ENCODE results near the gene PDZD2.

PDZD2 gene

DNA sequence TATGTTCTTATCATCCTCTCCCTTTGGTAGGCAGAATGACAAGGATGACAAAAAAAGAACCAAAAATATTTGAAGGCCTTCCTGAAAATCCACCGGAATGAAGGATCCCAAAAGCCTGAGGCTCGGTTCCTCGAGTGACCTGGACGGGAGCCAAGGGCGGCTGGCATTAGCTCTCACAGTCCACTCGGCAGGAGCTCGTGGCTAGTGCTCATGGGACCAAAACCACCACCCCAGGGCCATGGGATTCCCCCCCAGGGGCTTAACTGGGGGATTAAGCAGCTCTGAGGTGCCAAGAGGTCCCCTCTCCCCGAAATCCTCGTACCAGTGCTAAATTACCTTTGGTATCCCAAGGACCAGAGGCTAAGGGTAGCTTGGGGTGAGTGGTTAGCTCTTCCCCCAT lies 586 bp upstream of the PDZD2 start:
- no peak for DNase-seq (ENCODE audit: low read depth in 2 of 2)

DNA sequence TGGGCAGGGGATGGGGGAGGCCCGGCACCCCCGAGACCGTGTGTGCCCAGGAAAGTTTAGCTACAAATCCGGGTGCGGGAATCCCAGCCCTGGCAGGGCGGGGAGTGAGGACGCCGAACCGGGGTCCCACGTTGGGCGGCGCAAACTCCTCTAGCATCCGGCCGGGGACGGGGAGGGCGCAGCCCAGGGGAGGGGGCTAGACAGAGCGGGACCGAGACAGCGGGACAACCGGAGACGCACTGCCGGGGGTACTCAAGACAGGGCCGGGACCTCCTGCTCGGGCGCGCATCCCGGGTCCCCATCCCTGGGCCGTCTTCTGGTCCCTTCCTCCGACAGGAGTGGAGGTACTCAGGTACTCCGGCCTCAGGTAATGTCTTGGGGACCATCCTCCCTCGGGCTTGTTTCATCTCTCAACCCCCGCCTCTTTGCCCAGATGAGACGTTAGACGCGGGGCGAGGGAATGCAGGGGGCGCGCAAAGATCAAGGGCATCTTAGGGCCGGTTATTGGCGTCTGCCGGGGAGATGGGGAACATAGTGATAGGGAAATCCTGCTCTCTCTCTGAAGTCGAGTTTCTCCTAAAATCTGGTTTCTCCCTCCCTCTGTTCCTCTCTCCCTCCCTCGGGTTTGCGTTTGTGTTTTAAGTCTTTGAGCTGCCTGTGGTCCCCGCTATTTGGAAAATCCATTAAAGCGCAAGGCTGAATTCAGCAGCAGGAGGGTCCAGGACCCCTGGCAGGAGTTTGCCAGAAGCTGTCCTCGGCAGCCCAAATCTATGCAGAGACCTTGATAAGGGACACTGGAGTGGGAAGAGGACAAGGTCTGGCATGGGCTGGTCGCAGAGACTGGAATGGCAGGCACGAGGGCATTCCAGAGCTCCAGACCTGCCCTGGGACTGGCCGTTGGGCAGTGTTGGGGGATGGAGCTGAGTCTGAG lies 815 bp downstream of the PDZD2 start:
- DNase-seq (ENCODE audit: low read depth in 2 of 2): no peak

DNA sequence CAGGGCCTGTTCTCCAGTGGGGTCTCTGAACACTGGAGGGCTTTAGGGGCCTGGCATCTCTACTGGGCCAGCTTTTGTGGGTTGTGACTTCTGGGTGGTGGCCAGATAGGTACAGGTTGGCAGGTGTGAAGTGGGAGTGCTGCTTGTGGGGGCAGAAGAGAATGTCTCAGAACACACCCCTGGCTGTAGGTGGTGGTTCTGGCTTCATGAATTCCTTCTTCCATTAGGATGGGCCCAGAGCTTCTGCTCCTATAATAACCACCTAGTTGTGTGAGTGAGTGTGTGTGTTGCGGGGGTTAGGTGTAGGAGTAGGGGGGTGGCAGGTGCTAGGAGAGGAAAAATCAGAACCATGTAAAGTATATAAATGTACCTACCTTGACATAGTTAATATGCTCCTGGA lies 1.6 kb downstream of the PDZD2 start:
- no peak for DNase-seq (ENCODE audit: low read depth in 2 of 2)

DNA sequence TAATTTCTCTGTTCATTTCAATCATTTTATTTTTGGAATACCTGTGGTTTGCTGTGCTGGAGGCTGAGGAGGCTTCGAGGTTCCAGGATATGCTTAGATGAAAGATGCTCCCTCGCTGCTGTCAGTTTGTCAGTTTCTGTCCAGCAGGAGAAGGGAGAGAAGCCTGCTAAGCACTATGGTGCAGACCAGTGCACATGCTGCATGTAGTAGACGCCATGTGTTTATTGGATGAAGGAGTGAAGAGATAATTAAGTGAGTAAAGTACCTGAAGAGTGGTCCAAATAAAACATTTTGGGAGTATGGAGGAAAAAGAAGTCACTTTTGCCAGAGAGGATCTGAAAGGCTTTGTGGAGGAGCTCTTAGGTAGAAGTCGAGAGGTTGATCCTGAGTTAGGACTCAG lies 2.1 kb downstream of the PDZD2 start:
- no peak for DNase-seq (ENCODE audit: low read depth in 2 of 2)

DNA sequence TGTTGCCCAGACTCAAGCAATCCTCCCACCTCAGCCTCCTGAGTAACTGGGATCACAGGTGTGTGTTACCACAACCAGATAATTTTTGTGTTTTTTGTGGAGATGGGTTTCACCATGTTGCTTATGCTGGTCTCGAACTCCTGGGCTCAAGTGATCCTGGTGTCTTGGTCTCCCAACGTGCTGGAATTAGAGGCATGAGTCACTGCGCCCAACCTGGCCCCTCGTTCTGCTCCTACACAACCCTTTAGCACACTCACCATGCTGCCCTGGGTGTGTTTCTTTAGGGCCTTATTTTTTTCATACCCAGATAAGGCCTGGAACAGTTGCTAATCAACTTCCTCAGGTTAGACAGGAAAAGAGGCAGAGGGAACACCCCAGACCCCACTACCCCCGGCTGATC lies 2.6 kb downstream of the PDZD2 start:
- no peak for DNase-seq (ENCODE audit: low read depth in 2 of 2)

DNA sequence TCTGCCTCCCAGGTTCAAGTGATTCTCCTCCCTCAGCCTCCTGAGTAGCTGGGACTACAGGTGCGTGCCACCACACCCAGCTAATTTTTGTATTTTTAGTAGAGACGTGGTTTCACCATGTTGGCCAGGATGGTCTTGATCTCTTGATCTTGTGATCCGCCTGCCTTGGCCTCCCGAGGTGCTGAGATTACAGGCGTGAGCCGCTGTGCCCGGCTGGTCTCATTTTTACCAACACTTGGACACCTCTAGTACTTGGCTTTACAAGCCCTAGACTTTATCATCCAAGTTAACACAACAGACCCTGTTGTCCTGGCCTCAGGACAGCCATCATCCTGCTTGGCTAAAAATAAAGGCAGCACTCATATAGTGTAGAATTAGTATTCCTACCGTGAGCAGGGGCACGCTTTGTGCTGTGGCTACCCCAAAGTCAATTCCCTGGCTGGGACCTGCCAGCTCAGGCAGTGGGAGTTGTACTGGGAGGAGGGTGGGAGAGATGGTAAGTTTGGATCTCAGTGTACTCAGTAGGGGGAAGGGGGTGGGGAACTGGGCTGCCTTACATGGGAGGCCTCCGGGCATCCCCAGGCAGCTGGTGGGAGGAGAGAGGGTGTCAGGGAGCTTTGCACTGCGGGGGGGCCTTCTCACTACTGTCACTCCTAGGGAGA lies 6.6 kb downstream of the PDZD2 start:
- no peak for DNase-seq (ENCODE audit: low read depth in 2 of 2)

DNA sequence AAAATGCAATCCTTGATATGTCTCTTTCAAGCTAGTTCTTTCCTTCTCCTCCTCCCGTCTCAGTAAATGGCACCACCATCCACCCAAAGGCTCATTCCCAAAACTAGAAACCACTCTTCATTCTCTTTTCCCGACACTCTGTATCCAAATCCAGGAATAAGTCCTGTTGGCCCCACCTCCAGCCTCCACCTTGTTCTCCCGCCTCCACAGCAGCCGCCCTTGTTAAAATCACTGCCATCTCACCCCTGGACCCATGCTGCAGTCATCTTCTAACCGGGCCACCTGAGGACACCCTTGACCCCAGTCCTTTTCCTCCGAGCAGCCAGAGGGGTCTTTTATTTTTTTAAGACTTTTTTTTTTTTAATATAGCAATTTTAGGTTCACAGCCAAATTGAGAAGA lies 9.4 kb downstream of the PDZD2 start:
- DNase-seq (ENCODE audit: low read depth in 2 of 2): no peak

DNA sequence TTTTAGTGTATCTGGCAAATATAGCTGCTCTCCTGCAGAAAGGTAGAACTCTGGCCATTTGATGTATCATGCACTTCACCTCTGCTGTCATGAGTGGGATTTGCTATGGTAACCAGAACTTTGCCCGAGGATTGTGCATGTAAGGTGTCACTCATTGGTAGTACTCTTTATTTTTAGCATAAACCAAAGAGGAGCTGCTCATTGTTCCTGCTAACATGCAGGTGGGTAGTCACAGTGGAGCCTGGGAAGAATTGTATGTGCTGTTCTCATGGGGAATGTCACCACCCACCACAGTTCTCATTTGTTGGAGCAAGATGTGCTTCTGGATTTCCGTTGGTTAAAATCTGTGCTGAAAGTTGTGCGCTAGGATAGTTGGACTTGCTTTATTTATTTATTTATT lies 12.3 kb downstream of the PDZD2 start:
- no peak for DNase-seq (ENCODE audit: low read depth in 2 of 2)

DNA sequence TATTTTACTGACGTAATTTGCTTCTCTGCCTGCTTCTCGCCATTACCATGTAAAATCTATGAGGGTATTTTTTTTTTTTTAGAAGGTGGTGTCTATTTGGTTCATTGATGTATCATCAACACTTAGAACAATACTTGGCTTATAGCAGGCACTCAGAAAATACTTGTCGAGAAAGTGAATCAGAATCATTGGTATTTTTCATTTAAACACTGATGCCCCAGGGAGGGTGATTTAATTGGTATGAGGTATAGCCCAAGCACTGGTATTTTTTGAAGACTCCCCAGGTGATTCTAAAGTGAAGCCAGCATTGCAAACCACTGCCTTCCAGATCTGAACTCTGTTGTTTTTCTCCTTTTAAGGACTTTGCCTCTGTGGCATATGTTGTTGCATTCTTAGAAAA lies 16.6 kb downstream of the PDZD2 start:
- DNase-seq (ENCODE audit: low read depth in 2 of 2): no peak

DNA sequence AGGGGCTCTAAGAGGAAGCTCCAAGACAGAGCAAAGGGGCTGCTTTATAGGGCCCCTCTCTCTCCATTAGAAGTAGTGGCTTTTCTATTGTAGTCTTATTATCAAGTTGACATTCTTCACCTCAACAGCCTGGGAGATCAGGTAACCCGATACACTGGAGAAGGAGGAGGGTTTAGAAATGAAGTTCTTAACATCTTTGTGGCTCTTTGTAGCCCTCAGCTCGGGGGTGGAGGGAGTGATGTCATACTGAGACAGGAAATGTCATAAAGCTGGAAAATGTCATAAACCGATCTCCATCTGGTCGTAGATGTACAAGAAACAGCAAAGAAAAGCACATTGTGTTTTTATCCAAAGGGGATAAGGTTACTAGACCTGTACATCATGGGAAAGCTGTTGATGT lies 17.9 kb downstream of the PDZD2 start:
- no peak for DNase-seq (ENCODE audit: low read depth in 2 of 2)

DNA sequence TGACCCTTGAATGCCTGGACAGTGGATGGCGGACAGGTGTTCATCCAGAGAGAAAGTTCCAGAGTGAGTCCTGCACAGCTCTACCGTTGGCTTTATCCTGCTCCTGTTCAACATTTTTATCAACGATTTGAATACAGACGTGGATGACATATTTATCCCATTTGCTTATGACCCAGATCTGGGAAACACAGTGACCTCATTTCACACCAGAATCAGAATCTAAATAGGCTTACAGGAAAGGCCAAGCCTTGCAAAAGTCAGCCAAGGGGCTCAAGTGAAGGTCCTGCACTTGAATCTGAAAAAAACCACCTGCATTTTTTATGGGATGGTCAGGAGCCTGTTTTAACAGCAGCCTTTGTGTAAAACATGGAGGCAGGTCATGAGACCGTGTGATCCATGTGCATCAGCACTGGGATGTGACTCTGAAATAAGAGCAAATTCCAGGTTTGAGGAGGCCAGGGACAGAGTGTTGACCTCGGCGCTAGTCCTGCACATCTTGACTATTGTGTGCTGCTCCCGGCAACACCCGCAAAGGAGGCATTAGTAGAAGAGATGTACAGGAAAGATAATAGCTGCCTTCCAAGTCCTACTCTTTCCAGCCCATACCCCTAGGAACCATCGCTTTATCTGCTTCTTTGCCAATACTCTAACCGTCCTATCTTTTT lies 18.5 kb downstream of the PDZD2 start:
- DNase-seq (ENCODE audit: low read depth in 2 of 2): no peak

DNA sequence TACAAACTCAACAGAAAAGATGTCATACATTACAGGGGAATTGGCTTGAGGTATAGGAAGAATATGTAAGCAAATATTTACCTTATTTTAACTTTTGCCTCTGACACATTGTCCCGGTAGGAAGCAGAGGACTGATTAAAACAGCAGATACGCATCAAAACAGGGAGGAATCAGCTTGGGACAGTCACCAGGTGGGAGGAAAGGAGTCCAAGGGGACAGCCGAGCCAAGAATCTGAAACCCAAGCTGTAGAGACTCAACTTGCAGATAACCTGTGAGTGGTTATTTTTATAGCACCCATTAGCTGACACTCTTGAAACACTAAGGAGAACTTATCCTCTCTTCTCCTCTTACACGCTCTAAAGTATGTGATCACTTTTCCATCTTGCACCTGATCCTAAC lies 22.3 kb downstream of the PDZD2 start:
- no peak for DNase-seq (ENCODE audit: low read depth in 2 of 2)

DNA sequence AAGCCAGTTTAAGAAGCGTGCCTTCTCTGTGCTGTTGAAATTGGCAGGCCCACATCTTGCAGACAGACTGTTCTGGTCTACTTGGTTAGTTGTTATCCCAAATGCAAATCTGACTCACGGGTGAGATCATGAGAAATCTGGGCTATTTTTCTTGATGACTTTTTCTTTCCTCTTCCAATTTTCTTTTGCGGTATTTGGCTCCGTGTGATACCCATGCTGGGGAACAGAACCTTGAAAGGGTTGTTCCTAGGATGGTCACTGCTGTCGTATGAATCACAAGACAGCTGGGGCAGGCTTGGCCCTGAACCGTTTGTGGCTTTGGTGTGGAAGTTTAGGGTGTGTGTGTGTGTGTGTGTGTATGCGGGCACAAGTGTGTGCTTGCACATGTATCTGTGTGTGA lies 24.6 kb downstream of the PDZD2 start:
- no peak for DNase-seq (ENCODE audit: low read depth in 2 of 2)

DNA sequence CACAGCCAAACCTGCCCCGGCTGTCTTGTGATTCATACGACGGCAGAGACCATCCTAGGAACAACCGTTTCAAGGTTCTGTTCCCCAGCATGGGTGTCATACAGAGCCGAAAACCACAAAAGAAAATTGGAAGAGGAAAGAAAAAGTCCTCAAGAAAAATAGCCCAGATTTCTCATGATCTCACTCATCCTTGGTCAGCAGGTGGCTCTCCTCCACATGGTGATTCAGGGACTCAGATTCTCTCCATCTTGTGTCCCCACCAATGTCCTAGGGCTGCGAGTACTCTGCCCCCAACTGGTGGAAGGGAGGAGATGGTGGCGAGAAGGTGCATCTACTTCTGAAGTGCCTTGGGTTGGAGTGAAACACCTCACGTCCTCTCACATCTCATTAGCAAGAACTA lies 25.6 kb downstream of the PDZD2 start:
- DNase-seq (ENCODE audit: low read depth in 2 of 2): no peak

DNA sequence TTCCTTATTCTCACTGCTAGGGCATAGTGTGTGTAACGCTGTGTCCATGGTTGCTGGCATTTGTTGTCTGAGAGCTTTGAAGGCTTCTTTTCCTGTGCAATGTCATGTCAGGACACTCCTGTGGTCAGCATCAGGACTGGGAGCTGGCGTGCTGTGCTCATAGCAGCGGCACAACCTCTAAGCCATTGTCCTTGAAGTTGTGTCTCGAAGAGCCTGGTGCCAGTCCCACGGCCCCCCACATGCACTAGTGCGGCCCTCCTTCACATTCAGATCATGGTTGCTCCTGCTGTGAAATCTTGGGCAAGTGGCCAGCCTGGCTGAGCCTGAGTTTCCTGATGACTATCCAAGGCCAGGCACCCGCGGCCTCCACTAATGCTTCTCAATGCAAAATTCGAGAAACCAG lies 32.4 kb downstream of the PDZD2 start:
- no peak for DNase-seq (ENCODE audit: low read depth in 2 of 2)

DNA sequence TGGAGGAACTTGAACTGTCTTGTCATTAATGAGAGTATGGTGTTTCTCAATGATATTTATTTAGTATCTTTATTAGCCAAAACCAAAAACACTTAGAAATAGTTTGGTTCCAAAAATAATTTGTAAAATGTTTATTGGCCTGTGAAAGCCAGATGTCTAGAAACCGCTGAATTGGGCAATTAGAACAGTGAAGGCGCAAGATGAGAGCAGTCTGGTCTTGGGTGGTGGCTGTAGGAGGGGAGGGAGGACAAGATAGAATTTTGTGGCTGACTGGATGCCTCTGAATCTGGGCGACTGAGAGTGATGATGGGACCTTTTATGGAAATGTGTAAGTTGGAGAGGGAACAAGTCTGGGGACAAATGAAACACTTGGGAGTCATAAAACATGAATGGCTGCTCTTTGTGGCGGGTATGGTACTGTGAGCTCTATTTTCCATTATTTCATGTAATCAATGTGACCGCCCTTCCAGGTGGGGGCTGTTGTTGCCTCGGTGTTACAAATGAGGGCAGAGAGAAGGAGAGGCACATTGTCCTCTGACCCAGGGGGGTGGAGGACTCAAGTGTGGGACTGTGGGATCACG lies 35.5 kb downstream of the PDZD2 start:
- DNase-seq (ENCODE audit: low read depth in 2 of 2): no peak

DNA sequence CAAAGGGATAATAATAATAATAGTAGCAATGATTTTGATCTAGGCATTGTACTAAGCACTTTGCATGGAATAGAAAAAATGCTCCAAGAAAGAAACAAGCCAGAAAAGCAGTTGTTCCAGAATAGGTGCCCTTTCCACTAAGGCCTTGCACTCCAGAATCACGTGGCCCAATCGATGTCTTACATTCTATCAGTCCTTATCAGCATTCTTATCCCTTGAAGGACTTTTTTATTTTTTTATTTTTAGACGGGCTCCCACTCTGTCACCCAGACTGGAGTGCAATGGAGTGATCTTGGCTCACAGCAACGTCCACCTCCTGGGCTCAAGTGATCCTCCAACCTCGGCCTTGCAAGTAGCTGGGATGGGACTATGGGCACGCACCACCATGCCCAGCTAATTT lies 36.5 kb downstream of the PDZD2 start:
- DNase-seq (ENCODE audit: low read depth in 2 of 2): no peak

DNA sequence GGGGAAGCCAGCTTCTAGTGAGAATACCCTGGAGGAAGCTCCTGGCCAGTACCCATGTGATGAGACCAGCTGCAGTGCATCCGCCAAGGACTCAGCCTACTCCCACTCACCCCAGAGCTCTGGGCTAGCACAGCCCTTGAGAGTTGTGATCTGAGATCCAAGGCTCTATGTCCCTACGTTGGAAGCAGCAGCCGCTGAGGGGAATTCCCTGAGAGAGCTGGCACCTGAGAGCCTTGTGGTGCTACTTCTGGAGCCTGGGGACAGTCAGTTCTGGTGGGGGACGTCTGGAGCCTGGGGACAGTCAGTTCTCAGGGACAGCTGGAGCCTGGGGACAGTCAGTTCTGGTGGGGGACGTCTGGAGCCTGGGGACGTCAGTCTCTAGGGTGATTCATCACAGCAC lies 39.2 kb downstream of the PDZD2 start:
- no peak for DNase-seq (ENCODE audit: low read depth in 2 of 2)

DNA sequence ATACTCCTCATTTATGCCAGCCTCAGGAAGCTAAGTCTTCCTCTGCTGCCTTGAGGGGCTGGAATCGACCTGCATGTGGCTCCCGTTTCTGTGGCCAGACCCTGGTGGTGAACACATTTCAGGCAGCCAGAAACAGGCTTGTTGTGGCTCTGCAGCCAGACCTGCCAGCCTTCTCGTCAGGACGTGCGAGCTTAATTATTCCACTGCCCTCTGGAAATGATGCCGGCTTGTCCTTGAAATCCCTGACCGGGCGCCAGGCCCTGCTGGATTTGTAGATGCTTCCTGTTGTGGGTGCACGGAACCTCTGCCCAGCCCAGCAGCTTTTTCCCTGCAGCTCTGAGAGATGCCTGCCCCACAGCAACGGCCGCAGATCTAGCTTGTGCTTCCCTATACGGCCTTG lies 41.6 kb downstream of the PDZD2 start:
- no peak for DNase-seq (ENCODE audit: low read depth in 2 of 2)

DNA sequence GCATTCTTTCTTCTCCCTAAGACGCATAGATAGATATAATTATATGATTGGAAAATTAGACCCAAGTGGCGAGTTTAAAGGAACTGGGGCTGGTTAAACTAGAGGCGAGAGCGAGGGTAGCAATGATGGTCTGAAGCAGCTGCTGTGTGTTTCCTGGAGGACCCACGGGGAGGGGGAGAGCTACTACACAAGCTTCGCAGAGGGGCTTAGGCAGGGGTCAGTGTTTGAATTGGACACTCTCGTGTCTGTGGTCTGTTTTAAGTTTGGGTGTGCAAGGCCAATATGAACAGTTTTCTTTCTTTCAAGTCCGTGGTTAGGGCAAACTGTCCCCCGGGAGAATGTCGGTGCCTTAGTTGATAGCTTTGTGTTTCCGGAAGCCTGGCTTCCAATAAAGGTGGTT lies 43.1 kb downstream of the PDZD2 start:
- DNase-seq (ENCODE audit: low read depth in 2 of 2): no peak

DNA sequence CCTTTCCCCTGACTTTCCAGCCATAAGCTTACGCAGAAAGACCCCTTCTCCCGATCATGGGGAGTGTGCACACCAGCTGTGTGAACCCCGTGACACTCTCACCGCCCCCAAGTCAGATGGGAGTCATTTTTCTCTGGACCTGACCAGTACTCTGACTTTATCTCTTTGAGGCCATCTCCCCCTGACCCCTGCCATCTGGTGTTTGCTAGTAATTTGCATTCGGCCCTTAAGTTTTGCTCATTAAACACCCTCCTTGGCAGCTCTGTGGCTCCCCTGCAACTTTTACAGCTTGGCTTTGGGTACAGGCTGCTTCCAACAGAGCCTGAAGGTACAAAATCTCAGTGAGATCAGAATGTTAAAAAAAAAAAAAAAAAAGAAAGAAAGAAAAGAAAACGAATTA lies 43.9 kb downstream of the PDZD2 start:
- DNase-seq (ENCODE audit: low read depth in 2 of 2): no peak

DNA sequence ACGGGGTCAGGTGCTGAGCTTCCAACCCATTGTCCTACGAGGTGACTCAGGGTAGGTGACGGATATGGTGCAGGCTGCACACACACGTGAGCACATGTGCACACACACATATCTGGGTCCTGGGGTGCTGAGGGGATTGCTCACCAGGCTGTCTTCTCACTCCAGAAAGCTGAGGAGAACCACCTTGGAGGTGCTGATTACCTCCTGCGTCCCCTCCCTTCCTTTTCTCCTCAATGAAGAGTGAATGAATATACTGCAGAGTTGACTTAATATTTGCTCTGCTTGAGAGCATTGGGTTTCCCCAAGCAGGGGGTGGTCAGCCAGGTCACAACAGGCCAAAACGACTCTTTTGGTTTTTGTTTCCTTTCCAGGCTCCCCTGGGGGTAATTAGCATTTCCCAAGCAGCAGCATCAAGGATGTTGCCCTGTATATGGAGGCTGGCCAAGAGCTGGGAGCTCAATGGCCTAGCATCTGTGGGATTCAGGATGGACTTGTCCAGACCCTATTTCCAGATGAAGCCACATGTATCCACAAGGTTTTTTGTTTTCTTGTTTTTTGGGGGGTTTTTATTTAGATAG lies 49.7 kb downstream of the PDZD2 start:
- no peak for DNase-seq (ENCODE audit: low read depth in 2 of 2)

All from stimulated activated CD4-positive, alpha-beta T cell treated with anti-CD3 and anti-CD28 coated beads, Interleukin-1b, Interleukin-23, amount 100 ng/mL, for 1 hour (primary cell).